IMR-90 (cell line): ENCODE measurements around the gene MPZL1. TPM values are rescaled to one million over a fixed set of nuclear protein-coding genes. Genes with fewer than 3 reads are reported as not detected.

ENCODE experiments used
- MAZ ChIP-seq: IDR thresholded peaks from 2 replicates; pipeline ENCODE4 v1.6.1; 2012; ENCODE audit warnings: low read depth, mild to moderate bottlenecking, low read length, improper control_type of control experiment, moderate library complexity, borderline replicate concordance
- POLR2A ChIP-seq: IDR thresholded peaks from 2 replicates; pipeline ENCODE4 v1.6.1; 2012; ENCODE audit warnings: mild to moderate bottlenecking, low read depth, low read length
- RAD21 ChIP-seq: IDR thresholded peaks from 2 replicates; pipeline ENCODE4 v1.6.1; 2012; ENCODE audit warnings: low read length, improper control_type of control experiment
- polyA plus RNA-seq, 3 experiments: library from polyadenylated mRNA; depleted of rRNA; stranded (reverse); fragments of >200 nt; gene quantifications; 2 replicates each; pipeline ENCODE4 v1.2.3, GENCODE V29; 2012; ENCODE audit warnings: low replicate concordance in 1 of 3
- total RNA-seq: library from RNA; depleted of rRNA; stranded (reverse); fragments of >200 nt; gene quantifications from 2 replicates; pipeline ENCODE4 v1.2.3, GENCODE V29; 2012
- TF ChIP-seq, protein P1 (sequence below): fragments of 150-350 bp; IDR thresholded peaks from 2 replicates; pipeline ENCODE4 v1.6.1; 2016; ENCODE audit warnings: low read depth, mild to moderate bottlenecking, low read length, moderate library complexity, borderline replicate concordance

MPZL1 gene
- total and polyA plus RNA-seq, 2 of the 4 experiments (the other 2 are of a cell fraction): 55.3 to 87.3 TPM

DNA sequence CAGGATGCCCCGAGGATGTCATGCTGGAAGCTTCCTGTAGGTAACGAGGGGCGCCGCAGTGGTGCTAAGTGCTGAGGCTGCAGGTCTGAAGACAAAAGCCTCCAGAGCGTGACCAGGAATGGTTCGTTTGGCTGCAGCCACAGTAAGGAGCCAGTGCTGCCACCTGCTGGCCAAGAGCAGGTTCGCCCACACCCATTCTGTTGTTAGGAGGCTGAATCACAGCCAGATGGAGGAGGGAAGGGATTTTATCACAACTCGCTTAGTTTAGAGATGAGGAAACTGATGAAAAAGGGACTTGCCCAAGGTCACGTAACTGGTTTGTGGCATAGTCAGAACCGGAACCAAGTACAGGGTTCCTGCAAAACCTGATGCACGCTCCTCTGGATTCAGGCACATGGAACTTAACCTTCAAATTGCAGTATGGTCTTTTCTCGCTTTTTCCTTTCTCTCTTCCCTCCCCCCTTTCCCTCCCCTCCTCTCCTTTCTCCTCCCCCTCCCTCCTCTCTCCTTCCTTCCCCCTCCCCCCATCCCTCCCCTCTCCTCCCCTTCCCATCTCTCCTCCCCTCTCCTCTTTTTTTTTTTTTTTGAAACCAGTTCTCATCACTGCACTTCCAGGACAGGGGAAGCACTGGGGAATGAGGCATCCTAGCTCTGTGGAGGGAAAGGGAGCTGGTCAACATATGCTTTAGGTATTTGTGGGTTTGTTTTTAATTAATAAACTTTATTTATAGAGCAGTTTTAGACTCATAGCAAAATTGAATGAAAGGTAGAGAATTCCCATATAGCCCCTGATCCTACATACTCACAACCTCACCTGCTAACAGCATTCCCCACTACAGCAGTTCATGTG is 81.8 kb downstream of the MPZL1 start (continued):
- TF ChIP-seq, protein P1, sequence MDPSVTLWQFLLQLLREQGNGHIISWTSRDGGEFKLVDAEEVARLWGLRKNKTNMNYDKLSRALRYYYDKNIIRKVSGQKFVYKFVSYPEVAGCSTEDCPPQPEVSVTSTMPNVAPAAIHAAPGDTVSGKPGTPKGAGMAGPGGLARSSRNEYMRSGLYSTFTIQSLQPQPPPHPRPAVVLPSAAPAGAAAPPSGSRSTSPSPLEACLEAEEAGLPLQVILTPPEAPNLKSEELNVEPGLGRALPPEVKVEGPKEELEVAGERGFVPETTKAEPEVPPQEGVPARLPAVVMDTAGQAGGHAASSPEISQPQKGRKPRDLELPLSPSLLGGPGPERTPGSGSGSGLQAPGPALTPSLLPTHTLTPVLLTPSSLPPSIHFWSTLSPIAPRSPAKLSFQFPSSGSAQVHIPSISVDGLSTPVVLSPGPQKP: no peak
- peak; percentile 89 for TF ChIP-seq RAD21
- TF ChIP-seq POLR2A: no peak
- peak; percentile 65; the same call in 1 of the 2 replicates for TF ChIP-seq MAZ
